ENCODE measurements around the gene TGM3.

TGM3 gene

GRCh38 chr20:2285193-2285592 lies 10.6 kb upstream of the TGM3 start:
- no peak for DNase-seq

GRCh38 chr20:2285613-2286012 lies 10.2 kb upstream of the TGM3 start:
- no peak for DNase-seq

- no peak for DNase-seq
Measured at GRCh38 chr20:2287504-2287903, 8.3 kb upstream of the TGM3 start.

- no peak for DNase-seq
Measured at GRCh38 chr20:2289475-2289874, 6.3 kb upstream of the TGM3 start.

- DNase-seq, result no peak
Measured at GRCh38 chr20:2290486-2290885, 5.3 kb upstream of the TGM3 start.

- DNase-seq, result no peak
Measured at GRCh38 chr20:2292416-2293110, 3.2 kb upstream of the TGM3 start.

GRCh38 chr20:2293486-2293885 lies 2.3 kb upstream of the TGM3 start:
- no peak for DNase-seq

GRCh38 chr20:2293971-2294370 lies 1.8 kb upstream of the TGM3 start:
- DNase-seq, result no peak

GRCh38 chr20:2295286-2295685 lies 515 bp upstream of the TGM3 start:
- no peak for DNase-seq

GRCh38 chr20:2296524-2297356 lies 939 bp downstream of the TGM3 start:
- DNase-seq, result no peak

- DNase-seq, result no peak
Measured at GRCh38 chr20:2297357-2297728, 1.5 kb downstream of the TGM3 start.

- no peak for DNase-seq
Measured at GRCh38 chr20:2298116-2298515, 2.3 kb downstream of the TGM3 start.

- no peak for DNase-seq
Measured at GRCh38 chr20:2298701-2299100, 2.9 kb downstream of the TGM3 start.

- DNase-seq, result no peak
Measured at GRCh38 chr20:2299301-2299700, 3.5 kb downstream of the TGM3 start.

- no peak for DNase-seq
Measured at GRCh38 chr20:2300002-2300401, 4.2 kb downstream of the TGM3 start.

GRCh38 chr20:2300420-2300819 lies 4.6 kb downstream of the TGM3 start:
- DNase-seq, result no peak

GRCh38 chr20:2301164-2301622 lies 5.4 kb downstream of the TGM3 start:
- DNase-seq, result no peak

- no peak for DNase-seq
Measured at GRCh38 chr20:2302384-2303060, 6.7 kb downstream of the TGM3 start.

GRCh38 chr20:2303673-2304072 lies 7.9 kb downstream of the TGM3 start:
- DNase-seq, result no peak

- no peak for DNase-seq
Measured at GRCh38 chr20:2304180-2304579, 8.4 kb downstream of the TGM3 start.

GRCh38 chr20:2305029-2305428 lies 9.2 kb downstream of the TGM3 start:
- no peak for DNase-seq

- DNase-seq, result no peak
Measured at GRCh38 chr20:2305479-2305878, 9.7 kb downstream of the TGM3 start.

- DNase-seq, result no peak
Measured at GRCh38 chr20:2305946-2306345, 10.1 kb downstream of the TGM3 start.

- no peak for DNase-seq
Measured at GRCh38 chr20:2307136-2307535, 11.3 kb downstream of the TGM3 start.
